Measurements from ENCODE around the gene CEP164.
A peak's percentile ranks its signal among the peaks of the same experiment; 100 is the strongest.

Gene CEP164

GRCh38 chr11:117424781-117425180 is 97.1 kb downstream of the CEP164 start:
- DNase-seq, result peak; percentile 43

- no peak for DNase-seq
Measured at GRCh38 chr11:117425679-117426296, 98.1 kb downstream of the CEP164 start.

GRCh38 chr11:117426297-117426685 is 98.6 kb downstream of the CEP164 start:
- peak; percentile 43 for DNase-seq

GRCh38 chr11:117426941-117427340 is 99.3 kb downstream of the CEP164 start:
- DNase-seq, result no peak

GRCh38 chr11:117427356-117427874 is 99.8 kb downstream of the CEP164 start:
- DNase-seq, result no peak

GRCh38 chr11:117428186-117428855 is 100.7 kb downstream of the CEP164 start:
- DNase-seq, result no peak

GRCh38 chr11:117428856-117429229 is 101.2 kb downstream of the CEP164 start:
- no peak for DNase-seq

- DNase-seq, result no peak
Measured at GRCh38 chr11:117430293-117430955, 102.8 kb downstream of the CEP164 start.

- no peak for DNase-seq
Measured at GRCh38 chr11:117431436-117431835, 103.8 kb downstream of the CEP164 start.

GRCh38 chr11:117433717-117434116 is 106.1 kb downstream of the CEP164 start:
- DNase-seq, result no peak

GRCh38 chr11:117434481-117434880 is 106.8 kb downstream of the CEP164 start:
- no peak for DNase-seq

GRCh38 chr11:117435326-117435725 is 107.7 kb downstream of the CEP164 start:
- no peak for DNase-seq

- DNase-seq, result no peak
Measured at GRCh38 chr11:117437041-117437790, 109.6 kb downstream of the CEP164 start.

- no peak for DNase-seq
Measured at GRCh38 chr11:117437791-117438130, 110.1 kb downstream of the CEP164 start.

GRCh38 chr11:117438371-117439000 is 110.8 kb downstream of the CEP164 start:
- no peak for DNase-seq

- no peak for DNase-seq
Measured at GRCh38 chr11:117439256-117439655, 111.6 kb downstream of the CEP164 start.

GRCh38 chr11:117440258-117440657 is 112.6 kb downstream of the CEP164 start:
- no peak for DNase-seq

GRCh38 chr11:117441146-117441975 is 113.7 kb downstream of the CEP164 start:
- DNase-seq, result no peak

- DNase-seq, result no peak
Measured at GRCh38 chr11:117442049-117442868, 114.6 kb downstream of the CEP164 start.

- DNase-seq, result no peak
Measured at GRCh38 chr11:117442869-117443239, 115.2 kb downstream of the CEP164 start.

All from fibroblast of skin of right biceps (primary cell).